ENCODE measurements around the gene SLC3A2.
"Not testable (repeated sequence)": the region's sequence is repeated elsewhere in the genome, so short reads cannot be mapped to it uniquely, and the experiment has no call there.

The SLC3A2 gene
- total RNA-seq: 95.6 to 403 (median 283) reads per million in 18 experiments

- DNase-seq: peak; percentile 83 to 94
These were observed at the start of gene SLC3A2 for GRCh38 chr11:62880803-62881578. Gene SLC3A2, plus strand, starts transcription at chr11:62880896. Its CDS starts 128 bp downstream, at chr11:62881024.

- no peak for DNase-seq
These were observed 49.7 kb upstream of the SLC3A2 start for GRCh38 chr11:62830904-62831519.

GRCh38 chr11:62831520-62832335, 49.0 kb upstream of the SLC3A2 start, which contains the start of gene STX5:
Gene STX5, minus strand, starts transcription at chr11:62832051. Its CDS starts 808 bp downstream, at chr11:62831243.
- DNase-seq: peak; percentile 99

GRCh38 chr11:62832336-62833234, 48.1 kb upstream of the SLC3A2 start, which contains the start of gene TEX54:
Gene TEX54, minus strand, starts transcription at chr11:62832841.
- peak; percentile 6 to 45 for DNase-seq

- no peak for DNase-seq
These were observed 45.4 kb upstream of the SLC3A2 start for GRCh38 chr11:62835336-62835735.

GRCh38 chr11:62839050-62839945, 41.4 kb upstream of the SLC3A2 start, which contains the start of gene WDR74:
Gene WDR74, minus strand, starts transcription at chr11:62839590. Its CDS starts 20 bp downstream, at chr11:62839570.
- peak; percentile 96 to 97 for DNase-seq

DNA sequence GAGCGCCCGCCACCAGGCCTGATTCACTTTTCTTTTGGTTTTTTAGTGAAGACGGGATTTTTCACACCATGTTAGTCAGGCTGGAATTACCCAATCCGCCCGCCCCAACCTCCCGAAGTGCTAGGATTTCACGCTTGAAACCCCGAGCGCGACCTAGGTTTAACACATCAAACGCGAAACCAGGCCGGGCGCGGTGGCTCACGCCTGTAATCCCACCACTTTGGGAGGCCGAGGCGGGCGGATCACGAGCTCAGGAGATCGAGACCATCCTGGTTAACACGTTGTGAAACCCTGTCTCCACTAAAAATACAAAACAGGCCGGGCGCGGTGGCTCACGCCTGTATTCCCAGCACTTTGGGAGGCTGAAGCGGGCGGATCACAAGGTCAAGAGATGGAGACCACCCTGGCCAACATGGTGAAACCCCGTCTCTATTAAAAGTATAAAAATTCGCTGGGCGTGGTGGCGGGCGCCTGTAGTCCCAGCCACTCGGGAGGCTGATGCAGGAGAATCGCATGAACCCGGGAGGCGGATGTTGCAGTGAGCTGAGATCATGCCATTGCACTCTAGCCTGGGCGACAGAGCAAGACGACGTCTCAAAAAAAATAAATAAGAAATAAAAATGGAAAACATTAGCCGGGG, 39.9 kb upstream of the SLC3A2 start:
- peak; percentile 79 to 84 for DNase-seq

DNA sequence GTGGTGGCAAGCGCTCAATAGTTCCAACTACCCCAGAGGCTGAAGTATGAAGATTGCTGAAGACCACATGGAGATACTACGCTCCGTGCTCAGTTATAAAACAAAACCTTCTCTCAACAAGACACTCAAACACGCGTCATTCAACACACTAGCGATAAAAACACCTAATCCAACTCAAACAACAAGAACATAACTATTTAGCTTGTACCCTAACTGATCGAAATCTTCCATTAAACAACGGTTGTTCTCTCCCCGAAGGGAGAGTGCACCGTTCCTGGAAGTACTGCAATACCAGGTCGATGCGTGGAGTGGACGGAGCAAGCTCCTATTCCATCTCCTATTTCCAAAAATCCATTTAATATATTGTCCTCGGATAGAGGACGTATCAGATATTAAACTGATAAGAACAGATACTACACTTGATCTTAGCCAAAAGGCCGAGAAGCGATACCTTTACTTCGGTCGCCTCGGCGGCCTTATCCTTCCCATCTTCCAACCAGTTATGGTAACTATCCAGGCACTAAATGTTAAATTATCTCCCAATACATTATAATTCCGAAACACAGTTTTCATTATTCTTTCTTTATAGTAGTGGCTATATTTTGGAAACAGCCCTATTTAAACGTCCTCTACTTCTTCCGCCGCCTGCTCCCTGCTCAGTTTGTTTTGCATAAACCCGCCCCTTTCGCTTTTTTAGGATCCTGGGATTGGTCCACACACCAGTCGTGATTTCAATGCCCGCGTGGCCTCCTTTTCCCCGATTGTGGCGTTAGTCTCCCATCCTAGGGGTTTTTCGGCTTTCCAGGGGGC, 39.1 kb upstream of the SLC3A2 start:
- DNase-seq: peak; percentile 96 to 99

DNA sequence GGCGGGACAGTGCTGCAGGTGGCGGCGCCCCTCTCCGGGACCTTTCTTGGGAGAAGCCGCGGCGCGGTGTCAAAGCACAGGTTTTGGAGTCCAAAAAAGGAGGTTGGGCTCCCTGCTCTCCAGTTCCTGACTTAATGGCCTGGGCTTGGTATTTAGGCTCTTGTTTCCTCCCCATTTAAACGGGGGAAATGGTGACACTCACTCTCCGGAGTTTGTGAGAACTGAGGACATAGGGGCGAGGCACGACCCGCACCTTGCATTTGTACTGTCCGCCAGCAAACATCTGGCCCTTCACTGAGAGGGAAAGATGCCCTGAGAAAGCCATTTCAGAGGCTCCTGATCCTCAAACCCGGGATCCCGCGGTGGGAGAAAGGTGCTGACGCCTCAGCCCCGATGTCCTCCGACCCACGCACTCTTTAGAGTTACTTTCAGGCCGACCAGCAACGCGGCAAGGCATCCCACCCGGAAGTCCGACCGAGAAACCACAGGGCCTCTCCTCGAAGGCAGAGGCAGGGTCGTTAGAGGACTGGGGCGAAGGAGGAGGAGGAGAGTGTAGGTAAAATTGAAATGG, 38.4 kb upstream of the SLC3A2 start:
- DNase-seq: peak; percentile 26 to 42

- DNase-seq: not testable (repeated sequence)
These were observed 37.8 kb upstream of the SLC3A2 start for GRCh38 chr11:62842891-62843290.

- DNase-seq: no peak
These were observed 37.2 kb upstream of the SLC3A2 start for GRCh38 chr11:62843466-62843865.

DNA sequence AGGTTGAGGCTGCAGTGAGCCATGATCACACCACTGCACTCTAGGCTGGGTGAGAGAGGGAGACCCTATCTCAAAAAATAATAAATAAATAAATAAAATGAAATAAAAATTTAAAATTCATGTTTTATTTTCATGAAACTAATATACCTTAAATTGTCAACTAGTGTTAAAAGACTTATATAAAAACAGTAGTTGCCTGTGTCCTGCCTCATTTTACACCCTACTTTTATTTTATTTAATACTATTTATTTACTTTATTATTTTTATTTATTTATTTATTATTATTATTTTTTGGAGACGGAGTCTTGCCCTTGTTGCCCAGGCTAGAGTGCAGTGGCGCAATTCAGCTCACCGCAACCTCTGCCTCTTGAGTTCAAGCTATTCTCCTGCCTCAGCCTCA, 36.5 kb upstream of the SLC3A2 start:
- DNase-seq: no peak

- no peak for DNase-seq
These were observed 34.5 kb upstream of the SLC3A2 start for GRCh38 chr11:62846177-62846576.

DNA sequence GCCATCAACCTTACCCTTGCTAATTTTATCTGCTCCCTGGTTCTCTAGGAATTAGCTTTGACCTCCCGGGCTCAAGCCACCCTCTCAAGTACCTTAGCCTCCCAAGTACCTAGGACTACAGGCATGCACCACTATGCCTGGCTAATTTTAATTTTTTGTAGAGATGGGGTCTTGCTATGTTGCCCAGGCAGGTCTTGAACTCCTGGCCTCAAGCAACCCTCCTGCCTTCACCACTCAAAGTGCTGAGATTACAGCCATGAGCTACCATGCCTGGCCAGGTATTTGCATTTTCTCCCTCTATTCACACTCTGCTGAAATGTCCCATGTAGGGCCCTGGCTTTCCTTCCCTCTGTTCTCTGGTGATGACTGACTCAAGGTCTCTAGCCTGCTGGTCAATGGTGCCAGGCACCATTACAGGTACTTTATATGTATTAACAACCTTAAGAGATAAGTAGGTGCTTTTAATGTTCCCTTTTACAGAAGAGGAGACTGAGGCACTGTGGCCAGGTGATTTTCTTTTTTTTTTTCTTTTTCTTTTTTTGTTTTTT, 32.9 kb upstream of the SLC3A2 start:
- no peak for DNase-seq

DNA sequence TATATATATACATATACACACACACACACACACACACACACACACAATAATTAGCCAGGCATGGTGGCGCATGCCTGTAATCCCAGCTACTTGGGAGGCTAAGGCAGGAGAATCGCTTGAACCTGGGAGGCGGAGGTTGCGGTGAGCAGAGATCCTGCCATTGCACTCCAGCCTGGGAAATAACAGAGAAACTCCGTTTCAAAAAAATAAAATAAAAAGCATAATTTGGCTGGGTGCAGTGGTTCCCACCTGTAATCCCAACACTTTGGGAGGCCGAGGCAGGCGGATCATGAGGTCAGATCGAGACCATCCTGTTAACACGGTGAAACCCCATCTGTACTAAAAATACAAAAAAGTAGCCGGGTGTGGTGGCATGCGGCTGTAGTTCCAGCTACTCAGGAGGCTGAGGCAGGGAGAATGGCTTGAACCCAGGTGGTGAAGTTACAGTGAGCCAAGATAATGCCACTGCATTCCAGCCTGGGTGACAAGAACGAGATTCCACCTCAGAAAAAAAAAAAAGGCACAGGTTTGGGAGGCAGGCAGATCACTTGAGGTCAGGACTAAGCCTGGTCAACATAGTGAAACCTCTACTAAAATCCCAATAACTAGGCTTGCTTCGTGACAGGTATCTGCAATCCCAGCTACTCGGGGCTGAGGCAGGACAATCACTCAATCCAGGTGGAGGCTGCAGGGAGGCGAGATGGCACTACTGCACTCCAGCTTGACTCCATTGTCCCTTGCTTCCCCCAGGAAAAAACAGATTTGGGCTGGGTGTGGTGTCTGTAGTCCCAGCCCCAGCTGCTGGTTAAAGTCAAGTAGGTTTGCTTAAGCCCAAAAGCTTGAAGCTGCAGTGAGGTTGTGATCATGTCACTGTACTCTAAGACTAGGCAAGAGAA, 29.5 kb upstream of the SLC3A2 start:
- DNase-seq: no peak

GRCh38 chr11:62851807-62852522, 28.7 kb upstream of the SLC3A2 start:
- no peak for DNase-seq
